ENCODE data around the gene CXXC1.
A peak's percentile ranks its signal among the peaks of the same experiment; 100 is the strongest.

The CXXC1 gene

GRCh38 chr18:50281295-50281971 is 6.1 kb downstream of the CXXC1 start, which contains the start of gene MBD1:
MBD1 (minus strand) TSS chr18:50281523; CDS start chr18:50279992, 1,531 bp downstream.
- Histone ChIP-seq H3K36me3 (ENCODE audit: insufficient read depth, low read length) (peaks cover 41% of the 10 kb centered on the region), H3K27ac (ENCODE audit: low read depth, low read length) (peak within 1 kb of the TSS; percentile 81), H3K9me3 (ENCODE audit: low read length) (no peaks in the 10 kb centered on the region), H3K4me1 (ENCODE audit: insufficient read depth, low read length) (peaks cover 27% of the 10 kb centered on the region), H3K27me3 (ENCODE audit: control insufficient read depth in 1 of 2, insufficient read depth in 2 of 2, low read length in 2 of 2) (no peaks in the 10 kb centered on the region), H3K4me3 (ENCODE audit: low read depth in 1 of 2, low read length in 2 of 2) (peak within 1 kb of the TSS; percentile 86 to 99), H3K9ac (ENCODE audit: low read length) (peak within 1 kb of the TSS; percentile 99)

- Histone ChIP-seq H3K36me3 (ENCODE audit: insufficient read depth, low read length) (peaks cover 47% of the 10 kb centered on the region), H3K27ac (ENCODE audit: low read depth, low read length) (peak overlapping the region; percentile 81), H3K9ac (ENCODE audit: low read length) (peak overlapping the region; percentile 99), H3K27me3 (ENCODE audit: control insufficient read depth in 1 of 2, insufficient read depth in 2 of 2, low read length in 2 of 2) (no peaks in the 10 kb centered on the region), H3K9me3 (ENCODE audit: low read length) (no peaks in the 10 kb centered on the region), H3K4me1 (ENCODE audit: insufficient read depth, low read length) (peaks cover 27% of the 10 kb centered on the region), H3K4me3 (ENCODE audit: low read depth in 1 of 2, low read length in 2 of 2) (peak overlapping the region; percentile 86 to 99)
Observed at GRCh38 chr18:50280707-50281294, 6.7 kb downstream of the CXXC1 start.

GRCh38 chr18:50279752-50280151 is 7.7 kb downstream of the CXXC1 start:
- H3K9ac ChIP-seq (ENCODE audit: low read length): no peak overlapping the region
- no peak overlapping the region for H3K27ac ChIP-seq (ENCODE audit: low read depth, low read length)
- no peak overlapping the region for H3K4me3 ChIP-seq (ENCODE audit: low read depth in 1 of 2, low read length in 2 of 2)
- no peaks in the 10 kb centered on the region for H3K9me3 ChIP-seq (ENCODE audit: low read length)
- peaks cover 27% of the 10 kb centered on the region for H3K4me1 ChIP-seq (ENCODE audit: insufficient read depth, low read length)
- no peaks in the 10 kb centered on the region for H3K27me3 ChIP-seq (ENCODE audit: control insufficient read depth in 1 of 2, insufficient read depth in 2 of 2, low read length in 2 of 2)
- H3K36me3 ChIP-seq (ENCODE audit: insufficient read depth, low read length): peaks cover 58% of the 10 kb centered on the region

GRCh38 chr18:50277942-50278341 is 9.6 kb downstream of the CXXC1 start:
- Histone ChIP-seq H3K9ac (ENCODE audit: low read length) (no peak overlapping the region), H3K4me1 (ENCODE audit: insufficient read depth, low read length) (peaks cover 27% of the 10 kb centered on the region), H3K4me3 (ENCODE audit: low read depth in 1 of 2, low read length in 2 of 2) (no peak overlapping the region), H3K36me3 (ENCODE audit: insufficient read depth, low read length) (peaks cover 61% of the 10 kb centered on the region), H3K9me3 (ENCODE audit: low read length) (no peaks in the 10 kb centered on the region), H3K27ac (ENCODE audit: low read depth, low read length) (no peak overlapping the region), H3K27me3 (ENCODE audit: control insufficient read depth in 1 of 2, insufficient read depth in 2 of 2, low read length in 2 of 2) (no peaks in the 10 kb centered on the region)

- H3K9me3 ChIP-seq (ENCODE audit: low read length): no peaks in the 10 kb centered on the region
- no peak overlapping the region for H3K4me3 ChIP-seq (ENCODE audit: low read depth in 1 of 2, low read length in 2 of 2)
- H3K4me1 ChIP-seq (ENCODE audit: insufficient read depth, low read length): peaks cover 21% of the 10 kb centered on the region
- peaks cover 67% of the 10 kb centered on the region for H3K36me3 ChIP-seq (ENCODE audit: insufficient read depth, low read length)
- no peak overlapping the region for H3K9ac ChIP-seq (ENCODE audit: low read length)
- H3K27me3 ChIP-seq (ENCODE audit: control insufficient read depth in 1 of 2, insufficient read depth in 2 of 2, low read length in 2 of 2): no peaks in the 10 kb centered on the region
- H3K27ac ChIP-seq (ENCODE audit: low read depth, low read length): no peak overlapping the region
Observed at GRCh38 chr18:50276452-50276851, 11.0 kb downstream of the CXXC1 start.

GRCh38 chr18:50275503-50276036 is 11.9 kb downstream of the CXXC1 start:
- no peaks in the 10 kb centered on the region for H3K27me3 ChIP-seq (ENCODE audit: control insufficient read depth in 1 of 2, insufficient read depth in 2 of 2, low read length in 2 of 2)
- H3K4me3 ChIP-seq (ENCODE audit: low read depth in 1 of 2, low read length in 2 of 2): no peak overlapping the region
- no peaks in the 10 kb centered on the region for H3K9me3 ChIP-seq (ENCODE audit: low read length)
- H3K4me1 ChIP-seq (ENCODE audit: insufficient read depth, low read length): peaks cover 19% of the 10 kb centered on the region
- no peak overlapping the region for H3K27ac ChIP-seq (ENCODE audit: low read depth, low read length)
- peaks cover 75% of the 10 kb centered on the region for H3K36me3 ChIP-seq (ENCODE audit: insufficient read depth, low read length)
- no peak overlapping the region for H3K9ac ChIP-seq (ENCODE audit: low read length)

GRCh38 chr18:50274941-50275340 is 12.6 kb downstream of the CXXC1 start:
- Histone ChIP-seq H3K4me1 (ENCODE audit: insufficient read depth, low read length) (peaks cover 13% of the 10 kb centered on the region), H3K9ac (ENCODE audit: low read length) (no peak overlapping the region), H3K27ac (ENCODE audit: low read depth, low read length) (no peak overlapping the region), H3K4me3 (ENCODE audit: low read depth in 1 of 2, low read length in 2 of 2) (no peak overlapping the region), H3K36me3 (ENCODE audit: insufficient read depth, low read length) (peaks cover 75% of the 10 kb centered on the region), H3K27me3 (ENCODE audit: control insufficient read depth in 1 of 2, insufficient read depth in 2 of 2, low read length in 2 of 2) (no peaks in the 10 kb centered on the region), H3K9me3 (ENCODE audit: low read length) (no peaks in the 10 kb centered on the region)

- Histone ChIP-seq H3K36me3 (ENCODE audit: insufficient read depth, low read length) (peaks cover 81% of the 10 kb centered on the region), H3K27ac (ENCODE audit: low read depth, low read length) (no peak overlapping the region), H3K27me3 (ENCODE audit: control insufficient read depth in 1 of 2, insufficient read depth in 2 of 2, low read length in 2 of 2) (no peaks in the 10 kb centered on the region), H3K9me3 (ENCODE audit: low read length) (no peaks in the 10 kb centered on the region), H3K9ac (ENCODE audit: low read length) (no peak overlapping the region), H3K4me1 (ENCODE audit: insufficient read depth, low read length) (peaks cover 5% of the 10 kb centered on the region), H3K4me3 (ENCODE audit: low read depth in 1 of 2, low read length in 2 of 2) (no peak overlapping the region)
Observed at GRCh38 chr18:50274044-50274442, 13.4 kb downstream of the CXXC1 start.

GRCh38 chr18:50273203-50274043 is 14.1 kb downstream of the CXXC1 start:
- H3K27me3 ChIP-seq (ENCODE audit: control insufficient read depth in 1 of 2, insufficient read depth in 2 of 2, low read length in 2 of 2): no peaks in the 10 kb centered on the region
- H3K27ac ChIP-seq (ENCODE audit: low read depth, low read length): no peak overlapping the region
- H3K4me1 ChIP-seq (ENCODE audit: insufficient read depth, low read length): no peaks in the 10 kb centered on the region
- no peaks in the 10 kb centered on the region for H3K9me3 ChIP-seq (ENCODE audit: low read length)
- H3K4me3 ChIP-seq (ENCODE audit: low read depth in 1 of 2, low read length in 2 of 2): no peak overlapping the region
- H3K36me3 ChIP-seq (ENCODE audit: insufficient read depth, low read length): peaks cover 78% of the 10 kb centered on the region
- no peak overlapping the region for H3K9ac ChIP-seq (ENCODE audit: low read length)

- H3K27ac ChIP-seq (ENCODE audit: low read depth, low read length): no peak overlapping the region
- no peak overlapping the region for H3K4me3 ChIP-seq (ENCODE audit: low read depth in 1 of 2, low read length in 2 of 2)
- no peaks in the 10 kb centered on the region for H3K9me3 ChIP-seq (ENCODE audit: low read length)
- H3K4me1 ChIP-seq (ENCODE audit: insufficient read depth, low read length): no peaks in the 10 kb centered on the region
- no peaks in the 10 kb centered on the region for H3K27me3 ChIP-seq (ENCODE audit: control insufficient read depth in 1 of 2, insufficient read depth in 2 of 2, low read length in 2 of 2)
- no peak overlapping the region for H3K9ac ChIP-seq (ENCODE audit: low read length)
- H3K36me3 ChIP-seq (ENCODE audit: insufficient read depth, low read length): peaks cover 73% of the 10 kb centered on the region
Observed at GRCh38 chr18:50272568-50272967, 14.9 kb downstream of the CXXC1 start.

- H3K27me3 ChIP-seq (ENCODE audit: control insufficient read depth in 1 of 2, insufficient read depth in 2 of 2, low read length in 2 of 2): no peaks in the 10 kb centered on the region
- H3K9me3 ChIP-seq (ENCODE audit: low read length): no peaks in the 10 kb centered on the region
- peaks cover 33% of the 10 kb centered on the region for H3K36me3 ChIP-seq (ENCODE audit: insufficient read depth, low read length)
- peaks cover 6% of the 10 kb centered on the region for H3K4me1 ChIP-seq (ENCODE audit: insufficient read depth, low read length)
- peak overlapping the region; percentile 30 to 58 for H3K4me3 ChIP-seq (ENCODE audit: low read depth in 1 of 2, low read length in 2 of 2)
- no peak overlapping the region for H3K9ac ChIP-seq (ENCODE audit: low read length)
- H3K27ac ChIP-seq (ENCODE audit: low read depth, low read length): peak overlapping the region; percentile 66
Observed at GRCh38 chr18:50268022-50268747, 19.3 kb downstream of the CXXC1 start.

Measured in muscle layer of colon (tissue), 2 donors.